NCI-H774 (cell line): ENCODE measurements around the gene ZNF692.
A peak's percentile ranks its signal among the peaks of the same experiment; 100 is the strongest.
"Not testable (repeated sequence)": the region's sequence is repeated elsewhere in the genome, so short reads cannot be mapped to it uniquely, and the experiment has no call there.

ENCODE experiments used
- DNase-seq: peaks from one replicate; lab custom pipeline; 2025; lab: John Stamatoyannopoulos, UW

ZNF692 gene

GRCh38 chr1:248858891-248859889 lies at the start of gene ZNF692:
ZNF692 (minus strand) TSS chr1:248859085; CDS start chr1:248858309, 776 bp downstream.
- peak; percentile 96 for DNase-seq

DNA sequence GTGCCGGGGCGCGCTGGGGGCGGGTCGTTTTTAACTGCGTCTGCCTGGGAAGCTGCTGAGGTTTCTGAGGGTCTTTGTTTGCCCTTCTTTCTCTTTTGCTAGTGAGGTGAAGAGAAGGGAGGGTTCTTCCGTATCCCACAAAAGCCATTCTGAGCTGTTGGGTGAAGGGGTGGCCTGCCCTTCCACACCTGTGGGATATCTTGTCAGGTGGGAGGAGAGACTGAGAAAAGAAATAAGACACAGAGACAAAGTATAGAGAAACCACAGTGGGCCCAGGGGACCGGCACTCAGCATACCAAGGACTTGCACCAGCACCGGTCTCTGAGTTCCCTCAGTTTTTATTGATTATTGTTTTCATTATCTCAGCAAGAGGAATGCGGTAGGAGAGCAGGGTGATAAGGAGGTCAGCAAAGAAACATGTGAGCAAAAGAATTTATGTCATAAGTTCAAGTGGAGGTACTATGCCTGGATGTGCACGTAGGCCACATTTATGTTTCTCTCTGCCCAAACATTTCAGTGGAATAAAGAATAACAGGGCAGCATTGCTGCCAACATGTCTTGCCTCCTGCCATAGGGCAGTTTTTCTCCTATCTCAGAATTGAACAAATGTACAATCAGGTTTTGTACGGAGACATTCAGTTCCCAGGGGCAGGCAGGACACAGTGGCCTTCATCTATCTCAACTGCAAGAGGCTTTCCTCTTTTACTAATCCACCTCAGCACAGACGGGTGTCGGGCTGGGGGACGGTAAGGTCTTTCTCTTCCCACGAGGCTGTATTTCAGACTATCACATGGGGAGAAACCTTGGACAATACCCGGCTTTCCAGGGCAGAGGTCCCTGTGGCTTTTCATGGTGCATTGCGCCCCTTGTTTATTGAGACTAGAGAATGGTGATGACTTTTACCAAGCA lies 48.1 kb upstream of the ZNF692 start:
- DNase-seq = no peak

GRCh38 chr1:248906009-248906752 lies 47.3 kb upstream of the ZNF692 start, which contains the start of gene PGBD2:
PGBD2 (plus strand) TSS chr1:248906235; CDS start chr1:248913863, 7,628 bp downstream.
- DNase-seq = peak; percentile 94

DNA sequence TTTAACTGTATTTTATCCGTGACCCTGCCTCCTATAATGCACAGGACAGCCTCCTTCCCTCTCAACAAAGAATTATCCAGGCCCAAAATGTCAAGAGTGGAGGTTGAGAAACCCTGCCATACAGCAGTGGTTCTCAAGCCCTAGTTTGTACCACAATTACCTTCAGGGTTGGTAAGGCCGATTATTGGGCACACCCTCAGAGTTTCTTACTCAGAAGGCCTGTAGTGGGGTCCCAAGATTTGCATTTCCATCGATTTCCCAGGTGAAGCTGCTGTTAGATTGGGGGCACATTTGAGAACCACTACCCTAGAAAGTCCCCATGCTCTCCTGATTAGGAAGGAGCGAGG lies 46.8 kb upstream of the ZNF692 start:
- DNase-seq = no peak

DNA sequence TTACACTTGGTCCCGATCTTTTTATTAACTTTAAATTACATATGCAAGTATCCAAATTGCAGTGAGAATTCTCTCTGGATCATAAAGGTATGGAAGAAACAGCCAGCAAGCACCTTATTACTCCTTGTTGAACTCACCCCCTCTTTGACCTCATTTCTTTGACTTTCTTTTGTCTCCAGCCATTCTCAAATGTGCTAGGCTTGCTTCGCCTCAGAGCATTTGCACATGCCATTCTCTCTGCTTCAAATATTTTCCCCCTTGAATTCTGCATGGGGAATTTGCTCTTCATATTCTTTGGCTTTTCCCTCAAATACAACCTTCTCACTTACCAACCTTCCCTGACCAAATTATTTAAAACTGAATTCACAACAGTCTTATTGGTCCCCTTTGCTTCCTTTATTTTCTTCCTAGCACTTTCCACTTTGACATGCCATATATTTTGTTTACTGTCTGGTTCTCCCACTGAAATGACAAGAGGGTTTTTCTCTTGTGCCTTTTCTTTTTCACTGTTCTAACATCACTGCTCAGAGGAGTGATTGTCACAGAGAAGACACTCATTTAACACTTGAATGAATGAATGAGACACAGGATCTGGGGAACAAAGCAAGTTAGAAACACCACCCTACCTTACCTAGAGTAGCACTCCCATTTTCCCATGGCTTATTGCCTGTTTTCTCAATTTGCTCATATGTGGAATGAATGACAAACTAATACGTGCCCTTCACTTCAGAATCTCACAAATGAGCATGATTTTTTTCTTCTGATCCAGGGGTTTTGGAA lies 45.7 kb upstream of the ZNF692 start:
- no peak for DNase-seq

GRCh38 chr1:248901578-248901977 lies 42.7 kb upstream of the ZNF692 start:
- DNase-seq = no peak

- DNase-seq = no peak
Observed at GRCh38 chr1:248900637-248901036, 41.8 kb upstream of the ZNF692 start.

GRCh38 chr1:248897412-248898337 lies 38.8 kb upstream of the ZNF692 start:
- DNase-seq = no peak

- no peak for DNase-seq
Observed at GRCh38 chr1:248894837-248895236, 36.0 kb upstream of the ZNF692 start.

GRCh38 chr1:248892590-248892989 lies 33.7 kb upstream of the ZNF692 start:
- no peak for DNase-seq

DNA sequence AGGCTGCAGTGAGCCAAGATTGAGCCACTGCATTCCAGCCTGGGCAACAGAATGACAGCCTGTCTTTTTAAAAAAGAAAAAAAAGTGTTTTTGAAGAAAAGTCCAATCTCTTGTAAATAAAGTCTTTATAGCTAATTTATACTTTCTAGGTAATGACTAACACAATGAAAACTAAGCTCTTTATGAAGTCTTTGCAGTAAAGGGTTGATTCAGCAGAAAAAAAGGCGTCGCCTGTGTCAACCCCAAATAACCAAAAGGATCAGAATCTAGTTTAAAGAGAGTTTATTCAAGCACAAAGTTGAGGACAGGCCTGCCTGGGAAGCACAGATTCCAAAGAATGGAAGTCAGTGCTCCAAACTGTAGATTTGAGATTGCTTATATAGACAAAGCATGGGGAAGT lies 32.9 kb upstream of the ZNF692 start:
- DNase-seq = no peak

GRCh38 chr1:248890549-248891498 lies 31.9 kb upstream of the ZNF692 start:
- DNase-seq = no peak

DNA sequence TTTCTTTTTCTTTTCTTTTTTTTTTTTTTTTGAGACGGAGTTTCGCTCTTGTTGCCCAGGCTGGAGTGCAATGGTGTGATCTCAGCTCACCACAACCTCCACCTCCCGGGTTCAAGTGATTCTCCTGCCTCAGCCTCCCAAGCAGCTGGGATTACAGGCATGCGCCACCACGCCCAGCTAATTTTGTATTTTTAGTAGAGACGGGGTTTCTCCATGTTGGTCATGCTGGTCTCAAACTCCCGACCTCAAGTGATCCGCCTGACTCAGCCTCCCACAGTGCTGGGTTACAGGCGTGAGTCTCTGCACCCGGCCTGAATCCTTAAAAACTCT lies 31.0 kb upstream of the ZNF692 start:
- not testable (repeated sequence) for DNase-seq

- no peak for DNase-seq
Observed at GRCh38 chr1:248886237-248886895, 27.5 kb upstream of the ZNF692 start.

DNA sequence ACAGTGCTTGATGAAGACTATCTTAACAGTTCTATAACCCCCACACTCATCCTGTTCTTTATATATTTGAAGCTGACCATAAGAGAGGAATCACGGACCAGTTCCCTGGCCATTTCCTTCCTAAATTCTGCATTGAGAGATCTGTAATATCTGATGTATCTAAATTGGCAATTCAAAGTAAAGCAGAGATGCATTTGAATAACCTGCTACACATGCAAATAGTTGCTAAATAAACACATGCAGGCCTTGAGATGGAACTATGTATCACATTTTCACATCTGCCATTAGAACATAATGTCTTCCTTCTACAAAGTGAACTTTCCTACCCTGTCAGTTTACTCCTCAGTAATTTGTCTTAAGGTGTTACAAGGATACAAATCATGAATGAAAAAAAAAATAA lies 26.8 kb upstream of the ZNF692 start:
- DNase-seq = no peak

GRCh38 chr1:248884632-248885295 lies 25.9 kb upstream of the ZNF692 start:
- no peak for DNase-seq

DNA sequence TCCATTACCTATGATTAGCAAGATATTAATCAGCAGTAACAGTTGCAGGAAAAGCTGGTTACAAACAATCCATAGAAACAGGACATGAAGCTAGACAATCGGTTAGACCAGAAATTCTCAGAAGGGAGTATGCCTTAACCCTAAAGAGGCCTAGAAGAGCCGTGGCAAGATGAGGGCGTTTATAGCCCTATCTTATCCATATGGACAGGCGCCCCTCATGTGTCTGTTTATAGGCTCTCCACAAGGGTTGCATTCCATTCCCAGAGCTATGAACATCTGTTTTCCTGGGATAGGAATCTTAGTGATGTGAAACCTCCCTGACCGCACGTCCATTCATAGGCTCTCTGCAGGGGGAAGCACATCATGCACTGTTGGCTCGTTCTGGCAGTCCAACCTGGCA lies 23.5 kb upstream of the ZNF692 start:
- not testable (repeated sequence) for DNase-seq

- no peak for DNase-seq
Observed at GRCh38 chr1:248881261-248881660, 22.4 kb upstream of the ZNF692 start.
